ENCODE data around the gene ADCY2. TPM values are rescaled to one million over a fixed set of nuclear protein-coding genes. Genes with fewer than 3 reads are reported as not detected.

Gene ADCY2
- total RNA-seq, 2 donors from 2014 or later, result 5.2 to 17.7 TPM

DNA sequence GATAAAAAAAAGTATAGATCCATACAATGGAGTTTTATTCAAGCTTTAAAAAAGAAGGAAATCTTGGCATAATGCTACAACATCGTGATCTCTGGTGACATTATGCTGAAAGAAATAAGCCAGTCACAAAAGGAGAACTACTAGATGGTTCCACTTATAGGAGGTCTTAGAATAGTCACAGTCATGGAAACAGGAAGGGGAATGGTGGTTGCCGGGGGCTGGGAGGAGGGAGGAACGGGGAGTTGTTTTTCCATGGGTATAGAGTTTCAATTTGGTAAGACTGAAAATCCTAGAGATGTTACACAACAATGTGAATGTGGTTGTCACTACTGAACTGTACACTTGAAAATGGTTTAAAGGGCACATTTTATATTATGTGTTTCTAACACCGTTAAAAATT, 360.5 kb downstream of the ADCY2 start:
- Histone ChIP-seq H3K27me3 (replicated peaks; ENCODE audit: insufficient read depth) (no peaks in the 10 kb centered on the region), H3K9me3 (no peaks in the 10 kb centered on the region), H3K4me1 (replicated peaks) (no peaks in the 10 kb centered on the region), H3K36me3 (no peaks in the 10 kb centered on the region), H3K27ac (no peak overlapping the region), H3K4me3 (no peak overlapping the region)
- intact Hi-C loops (cut with DNase I), result no loop called here
- WGBS, result 71% methylated on average over 4 of the region's 4 CpGs
- no peak for TF ChIP-seq POLR2A (IDR thresholded peaks at IDR 0.05)
- TF ChIP-seq, protein P1, sequence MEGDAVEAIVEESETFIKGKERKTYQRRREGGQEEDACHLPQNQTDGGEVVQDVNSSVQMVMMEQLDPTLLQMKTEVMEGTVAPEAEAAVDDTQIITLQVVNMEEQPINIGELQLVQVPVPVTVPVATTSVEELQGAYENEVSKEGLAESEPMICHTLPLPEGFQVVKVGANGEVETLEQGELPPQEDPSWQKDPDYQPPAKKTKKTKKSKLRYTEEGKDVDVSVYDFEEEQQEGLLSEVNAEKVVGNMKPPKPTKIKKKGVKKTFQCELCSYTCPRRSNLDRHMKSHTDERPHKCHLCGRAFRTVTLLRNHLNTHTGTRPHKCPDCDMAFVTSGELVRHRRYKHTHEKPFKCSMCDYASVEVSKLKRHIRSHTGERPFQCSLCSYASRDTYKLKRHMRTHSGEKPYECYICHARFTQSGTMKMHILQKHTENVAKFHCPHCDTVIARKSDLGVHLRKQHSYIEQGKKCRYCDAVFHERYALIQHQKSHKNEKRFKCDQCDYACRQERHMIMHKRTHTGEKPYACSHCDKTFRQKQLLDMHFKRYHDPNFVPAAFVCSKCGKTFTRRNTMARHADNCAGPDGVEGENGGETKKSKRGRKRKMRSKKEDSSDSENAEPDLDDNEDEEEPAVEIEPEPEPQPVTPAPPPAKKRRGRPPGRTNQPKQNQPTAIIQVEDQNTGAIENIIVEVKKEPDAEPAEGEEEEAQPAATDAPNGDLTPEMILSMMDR (IDR thresholded peaks at IDR 0.05), result no peak
- TF ChIP-seq POLR2AphosphoS5 (IDR thresholded peaks at IDR 0.05), result no peak
- DNase-seq (ENCODE audit: low spot score), result no peak

DNA sequence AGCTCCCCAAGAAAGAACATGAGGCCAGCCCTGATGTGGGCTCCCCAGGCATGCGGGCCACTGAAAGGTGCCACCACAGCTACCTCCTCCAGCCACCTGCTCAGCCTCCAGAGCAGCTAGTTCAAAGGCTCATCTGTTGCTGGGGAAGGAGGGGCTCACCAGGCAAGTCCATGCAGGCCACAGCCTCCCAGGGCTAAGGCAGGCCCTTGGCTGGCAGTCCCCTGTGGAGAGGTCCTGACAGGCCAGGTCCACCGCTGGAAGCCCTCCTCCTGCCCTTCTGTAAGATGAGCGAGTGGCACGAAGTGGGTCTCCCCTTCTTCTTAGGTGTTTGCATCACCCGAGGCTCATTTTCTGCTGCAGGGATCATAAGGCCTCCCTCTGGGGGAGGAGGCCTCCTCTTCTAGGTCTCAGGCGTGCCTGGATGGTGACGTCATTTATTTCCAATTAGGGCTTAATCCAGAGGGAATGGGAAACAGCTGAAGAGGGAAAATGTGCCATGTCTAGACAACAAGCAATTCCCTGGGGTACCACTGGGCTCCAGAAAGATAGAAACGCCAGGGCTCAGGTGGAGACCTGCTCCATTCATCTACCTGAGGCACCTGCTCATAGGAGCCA, 363.4 kb downstream of the ADCY2 start:
- no peaks in the 10 kb centered on the region for H3K9me3 ChIP-seq
- TF ChIP-seq, protein P1 (IDR thresholded peaks at IDR 0.05), result no peak
- no peak for TF ChIP-seq POLR2AphosphoS5 (IDR thresholded peaks at IDR 0.05)
- no peak for TF ChIP-seq POLR2A (IDR thresholded peaks at IDR 0.05)
- H3K27ac ChIP-seq, result peak overlapping the region in 1 of 2 donors; percentile 19
- no peak overlapping the region for H3K4me3 ChIP-seq
- H3K36me3 ChIP-seq, result no peaks in the 10 kb centered on the region
- H3K27me3 ChIP-seq (replicated peaks; ENCODE audit: insufficient read depth), result no peaks in the 10 kb centered on the region
- WGBS, result 48% methylated on average over 8 of the region's 8 CpGs
- intact Hi-C loops (cut with DNase I), result no loop called here
- H3K4me1 ChIP-seq (replicated peaks), result no peaks in the 10 kb centered on the region
- DNase-seq (ENCODE audit: low spot score), result no peak

DNA sequence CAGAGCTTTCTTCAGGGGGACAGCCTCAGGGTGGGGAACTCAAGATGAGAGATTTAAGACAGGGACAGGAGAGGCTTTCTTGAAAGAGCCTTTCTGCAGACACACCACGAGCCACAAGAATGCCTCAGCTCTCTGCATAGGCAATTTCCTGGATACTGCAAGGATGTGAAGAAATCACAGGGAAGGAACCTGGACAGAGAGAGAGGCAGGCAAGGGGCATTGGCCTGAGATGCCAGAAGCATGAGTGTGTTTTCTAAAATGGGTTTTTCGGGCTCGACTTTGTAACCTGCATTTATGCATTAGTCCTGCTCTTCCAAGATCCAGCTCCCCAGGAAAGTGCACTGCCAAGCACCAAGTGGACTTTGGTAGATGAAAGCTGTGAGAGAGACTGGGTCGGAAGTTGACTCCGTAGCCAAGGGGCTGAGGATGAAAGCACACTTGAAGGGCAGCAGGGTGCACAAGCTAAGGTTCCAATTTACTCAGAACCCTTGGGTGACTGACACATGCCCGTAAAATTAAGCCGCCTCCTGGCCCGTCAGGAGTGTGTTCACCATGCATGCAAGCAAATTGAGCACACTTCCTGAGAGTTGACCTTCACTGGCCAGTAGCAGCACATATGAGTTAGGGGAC, 364.1 kb downstream of the ADCY2 start:
- 85% methylated on average over 8 of the region's 8 CpGs for WGBS
- intact Hi-C loops (cut with DNase I), result no loop called here
- H3K27ac ChIP-seq, result peak overlapping the region in 1 of 2 donors; percentile 19

DNA sequence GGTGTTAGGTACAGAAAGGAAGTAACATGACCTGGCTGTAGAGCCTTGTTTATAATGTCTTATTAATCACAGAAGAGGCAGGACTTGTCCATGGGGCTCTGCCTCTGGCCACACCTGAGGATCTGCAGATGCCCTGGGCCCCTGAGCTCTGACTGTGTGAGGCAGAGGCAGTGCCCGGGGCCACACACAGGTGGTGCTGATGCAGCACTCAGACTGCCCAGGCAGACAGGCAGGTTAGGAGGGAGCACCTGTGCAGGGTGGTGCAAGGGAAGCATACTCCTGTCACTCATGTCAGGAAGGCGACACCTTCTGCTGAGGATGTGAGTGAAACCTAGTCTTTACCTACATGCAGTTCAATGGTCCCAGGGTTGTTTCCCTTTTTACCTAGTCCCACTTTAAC, 366.3 kb downstream of the ADCY2 start:
- no peaks in the 10 kb centered on the region for H3K9me3 ChIP-seq
- 79% methylated on average over 2 of the region's 2 CpGs for WGBS

More for the DNA sequence above, 364.1 kb downstream of the ADCY2 start:
- Histone ChIP-seq H3K36me3 (no peaks in the 10 kb centered on the region), H3K4me3 (no peak overlapping the region), H3K4me1 (replicated peaks) (no peaks in the 10 kb centered on the region), H3K9me3 (no peaks in the 10 kb centered on the region), H3K27me3 (replicated peaks; ENCODE audit: insufficient read depth) (no peaks in the 10 kb centered on the region)
- TF ChIP-seq, protein P1 (IDR thresholded peaks at IDR 0.05), result no peak
- TF ChIP-seq POLR2AphosphoS5 (IDR thresholded peaks at IDR 0.05), result no peak
- no peak for TF ChIP-seq POLR2A (IDR thresholded peaks at IDR 0.05)
- no peak for DNase-seq (ENCODE audit: low spot score)

More for the DNA sequence above, 366.3 kb downstream of the ADCY2 start:
- Histone ChIP-seq H3K27ac (no peak overlapping the region), H3K27me3 (replicated peaks; ENCODE audit: insufficient read depth) (no peaks in the 10 kb centered on the region), H3K36me3 (no peaks in the 10 kb centered on the region), H3K4me1 (replicated peaks) (no peaks in the 10 kb centered on the region), H3K4me3 (no peak overlapping the region)
- intact Hi-C loops (cut with DNase I), result no loop called here
- no peak for DNase-seq (ENCODE audit: low spot score)
- TF ChIP-seq POLR2A (IDR thresholded peaks at IDR 0.05), result no peak
- TF ChIP-seq, protein P1 (IDR thresholded peaks at IDR 0.05), result peak in 2 of 4 experiments; percentile 19 to 27

All from prostate gland (tissue), 2 donors.